Ovary (tissue), 9 donors: ENCODE results near the gene ZNF638. TPM values are rescaled to one million over a fixed set of nuclear protein-coding genes. Genes with fewer than 3 reads are reported as not detected.
"Not testable (repeated sequence)": the region's sequence is repeated elsewhere in the genome, so short reads cannot be mapped to it uniquely, and the experiment has no call there.

ENCODE experiments used
- DNase-seq, 5 donors: peaks; one replicate each; pipeline ENCODE4 v3.0.0-alpha.2; 2019 to 2020
- H3K27ac ChIP-seq, 2 donors: fragments of 200-600 bp; one replicate each; pipeline versions ENCODE4 v1.5.1 to v1.8.0; 2019 to 2022
- H3K27me3 ChIP-seq: fragments of 200-600 bp; one replicate; pipeline ENCODE4 v1.8.0; 2022
- H3K36me3 ChIP-seq: fragments of 200-600 bp; sonication (generic); one replicate; pipeline ENCODE4 v1.5.1; 2019
- H3K4me1 ChIP-seq: one replicate; pipeline ENCODE4 v1.8.1; 2013; ENCODE audit warnings: mild to moderate bottlenecking, moderate library complexity; ENCODE audit not compliant: insufficient read depth
- H3K4me3 ChIP-seq: fragments of 200-600 bp; sonication (generic); one replicate; pipeline ENCODE4 v1.5.1; 2017
- H3K9me3 ChIP-seq, 2 donors: fragments of 200-600 bp in 1 of 2; sonication (generic) in 1 of 2; one replicate each; pipeline versions ENCODE4 v1.5.1 to v1.8.1; 2013 to 2019; ENCODE audit warnings: mild to moderate bottlenecking in 1 of 2, moderate library complexity in 1 of 2
- CTCF ChIP-seq, 3 donors: fragments of 450-650 bp in 2 of 3; fragments of 200-600 bp in 1 of 3; IDR thresholded peaks; one replicate each; pipeline versions ENCODE4 v1.5.1 to v1.8.0; 2016 to 2022; ENCODE audit warnings: antibody characterized with exemption in 3 of 3, mild to moderate bottlenecking in 1 of 3
- EP300 ChIP-seq: sonication (generic); formaldehyde crosslinking; IDR thresholded peaks from one replicate; pipeline ENCODE4 v1.6.1; 2017; ENCODE audit warnings: antibody characterized with exemption
- POLR2A ChIP-seq: fragments of 450-650 bp; IDR thresholded peaks from one replicate; pipeline ENCODE4 v1.6.1; 2017; ENCODE audit warnings: antibody characterized with exemption, mild to moderate bottlenecking, moderate library complexity
- WGBS, 3 donors: extraction: QIAGEN DNeasy Blood & Tissue Kit in 1 of 3; methylation state at CpG; one replicate each; pipeline versions ENCODE4 v1.1.5 to v1.1.7; 2013 to 2017; 5-methylcytosine and 5-hydroxymethylcytosine counted together
- intact Hi-C, 4 donors: fragments of 100-400 bp; cut with DNase I; formaldehyde crosslinking; loops; one replicate each; pipeline versions ENCODE4 v1.11.0 to v1.15.1; 2022 to 2023
- polyA plus RNA-seq, 2 donors: library from polyadenylated mRNA; stranded (reverse); fragments of 200-250 nt in 1 of 2; fragments of 350-450 nt in 1 of 2; fragmentation: Illumina TruSeq in 1 of 2; extraction: RNeasy Lipid Tissue Mini Kit (QIAGEN cat#74804) in 1 of 2; gene quantifications; one replicate each; pipeline ENCODE4 v1.2.3, GENCODE V29; 2013 to 2014
- total RNA-seq, 7 donors: library from RNA; depleted of rRNA in 2 of 7; stranded (reverse); fragments of >200 nt in 2 of 7; fragmentation: NEBNext Ultra II Directional in 3 of 7; extraction: Animal tissue kit (Norgen Biotek cat#: 25700) in 3 of 7; gene quantifications; one replicate each; pipeline versions ENCODE4 v1.1.0 to v1.2.4, GENCODE V29; 2016 to 2023
- donor health status: DM: no; HTN: no; CAD: no; lungs with moderate emphysema.
- donor health status: DM: no; HTN: no; CAD: no.
- donor health status: Bipolar disorder and iron deficiency.
- donor health status: DM: yes; HTN: yes; CAD: no.
- donor health status: DM: no; HTN: no; CAD: no.
- donor health status: DM: yes; HTN: yes; CAD: no.

ZNF638 gene
- total and polyA plus RNA-seq, 9 donors = 76.9 to 160 (median 126) TPM

- Histone ChIP-seq H3K4me3 (no peak overlapping the region), H3K27me3 (no peaks in the 10 kb centered on the region), H3K9me3 (no peaks in the 10 kb centered on the region), H3K27ac (no peak overlapping the region), H3K36me3 (no peaks in the 10 kb centered on the region), H3K4me1 (peaks cover 1% of the 10 kb centered on the region)
- TF ChIP-seq CTCF (IDR thresholded peaks at IDR 0.05) (no peak), POLR2A (no peak), EP300 (no peak)
- intact Hi-C loops = no loop called here
- 87 to 93% (median 88%) methylated on average over 3 of the region's 3 CpGs for WGBS, 3 donors
- no peak for DNase-seq
Measured at GRCh38 chr2:71326968-71327367, 4.6 kb upstream of the ZNF638 start.

- Histone ChIP-seq H3K36me3 (no peaks in the 10 kb centered on the region), H3K27me3 (no peaks in the 10 kb centered on the region), H3K9me3 (no peaks in the 10 kb centered on the region), H3K4me1 (peaks cover 1% of the 10 kb centered on the region), H3K4me3 (no peak overlapping the region), H3K27ac (no peak overlapping the region)
- TF ChIP-seq CTCF (IDR thresholded peaks at IDR 0.05) (no peak), EP300 (no peak), POLR2A (no peak)
- 54 to 67% (median 58%) methylated on average over 4 of the region's 4 CpGs for WGBS, 3 donors
- intact Hi-C loops = no loop called here
- no peak for DNase-seq
Measured at GRCh38 chr2:71327916-71328315, 3.7 kb upstream of the ZNF638 start.

GRCh38 chr2:71330155-71330554 lies 1.4 kb upstream of the ZNF638 start:
- TF ChIP-seq CTCF (IDR thresholded peaks at IDR 0.05) = no peak
- TF ChIP-seq EP300 = no peak
- no peak for TF ChIP-seq POLR2A
- Histone ChIP-seq H3K4me1 (peaks cover 6% of the 10 kb centered on the region), H3K9me3 (no peaks in the 10 kb centered on the region), H3K27ac (no peak overlapping the region), H3K36me3 (no peaks in the 10 kb centered on the region), H3K27me3 (no peaks in the 10 kb centered on the region), H3K4me3 (no peak overlapping the region)
- intact Hi-C loops = loop anchor here in 1 of 4 donors (10.0 kb wide), 1 partner anchor 105 kb away; the partner anchor contains the start of gene PAIP2B
- DNase-seq = no peak

GRCh38 chr2:71330585-71331330 lies 824 bp upstream of the ZNF638 start:
- no peak overlapping the region for H3K27ac ChIP-seq
- H3K4me3 ChIP-seq = peak overlapping the region; percentile 83
- H3K36me3 ChIP-seq = no peaks in the 10 kb centered on the region
- TF ChIP-seq EP300 (no peak), POLR2A (no peak), CTCF (IDR thresholded peaks at IDR 0.05) (no peak)
- no peak for DNase-seq
- no peaks in the 10 kb centered on the region for H3K9me3 ChIP-seq
- no peaks in the 10 kb centered on the region for H3K27me3 ChIP-seq
- peaks cover 6% of the 10 kb centered on the region for H3K4me1 ChIP-seq
- intact Hi-C loops = loop anchor here in 1 of 4 donors (10.0 kb wide), 1 partner anchor 106 kb away; the partner anchor contains the start of gene PAIP2B
- WGBS, 3 donors = 39 to 55% (median 49%) methylated on average over 14 of the region's 14 CpGs

- not testable (repeated sequence) for H3K27me3 ChIP-seq, H3K9me3 ChIP-seq, H3K4me1 ChIP-seq, H3K27ac ChIP-seq, H3K36me3 ChIP-seq
- peak overlapping the region; percentile 83 for H3K4me3 ChIP-seq
- peak in 4 of 5 donors; percentile 21 to 52 (median 47) for DNase-seq
- intact Hi-C loops = loop anchor here in 1 of 4 donors (10.0 kb wide), 1 partner anchor 106 kb away; the partner anchor contains the start of gene PAIP2B
- WGBS, 3 donors = 3 to 6% (median 3%) methylated on average over 9 of the region's 9 CpGs
Measured at GRCh38 chr2:71331331-71331580, 326 bp upstream of the ZNF638 start.
